ENCODE measurements around the gene ZIC4.

DNA sequence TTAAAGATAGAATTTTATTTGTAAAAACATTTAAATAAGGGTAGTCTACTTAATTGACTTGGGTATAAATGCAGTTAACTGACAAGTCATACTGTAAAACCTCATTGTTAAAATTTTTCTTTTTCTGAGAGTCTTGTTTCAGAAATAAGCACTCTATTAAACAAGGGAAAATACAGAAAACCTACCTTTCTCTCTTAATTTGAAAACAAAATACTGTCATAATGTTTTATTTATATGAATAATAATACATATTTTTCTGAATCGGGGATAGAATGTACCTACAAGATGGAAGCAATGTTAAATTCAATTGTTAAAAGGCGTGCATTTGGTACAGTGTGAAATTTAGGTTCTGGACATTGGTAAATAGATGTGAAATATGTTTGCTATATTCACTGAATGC is 20.6 kb upstream of the ZIC4 start:
- no peak for TF ChIP-seq POLR2A (IDR thresholded peaks at IDR 0.05; ENCODE audit: low read length)
- no peak for TF ChIP-seq GATA1 (IDR thresholded peaks at IDR 0.05; ENCODE audit: low read depth, low read length)
